Measurements from ENCODE around the gene REPIN1. TPM values are rescaled to one million over a fixed set of nuclear protein-coding genes. Genes with fewer than 3 reads are reported as not detected.

The REPIN1 gene
- polyA plus RNA-seq, 1 of the 3 experiments (the other 2 are of a cell fraction): 91.6 TPM

DNA sequence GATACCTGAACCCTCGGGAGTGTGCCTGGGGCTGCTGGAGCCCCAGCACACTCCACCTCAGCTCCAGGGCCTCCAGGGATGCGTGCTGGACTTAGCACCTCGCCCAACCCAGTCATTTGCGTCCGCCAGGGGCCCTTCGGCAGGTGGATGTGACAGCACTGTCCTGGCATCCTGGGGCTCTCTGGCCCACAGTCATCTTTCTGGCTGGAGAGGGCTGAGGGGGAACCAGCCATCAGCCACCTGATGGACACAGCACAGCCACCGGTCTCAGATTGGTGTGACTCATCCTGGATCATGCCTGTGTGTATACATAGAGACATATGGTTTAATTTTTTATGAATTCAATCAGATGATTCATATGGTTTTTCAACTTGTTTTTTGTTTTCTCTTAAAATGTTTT lies 21.6 kb downstream of the REPIN1 start:
- no peak overlapping the region for H3K9ac ChIP-seq
- peaks cover 3 to 7% of the 10 kb centered on the region in 2 experiments for H3K36me3 ChIP-seq (replicated peaks in 1 of 2; ENCODE audit: control insufficient read depth in 1 of 2, insufficient read depth in 2 of 2, low read length in 1 of 2)
- H4K20me1 ChIP-seq (ENCODE audit: insufficient read depth): no peaks in the 10 kb centered on the region; the same call in 1 of the 2 replicates
- POLR2A ChIA-PET: no interaction called here
- no peak overlapping the region for H3K4me3 ChIP-seq (ENCODE audit: low read depth in 2 of 2, low read length in 1 of 2)
- CTCF ChIA-PET: no interaction called here
- H3K27me3 ChIP-seq (ENCODE audit: insufficient read depth): no peaks in the 10 kb centered on the region
- no peak overlapping the region for H3K27ac ChIP-seq (ENCODE audit: low read depth in 2 of 2, low read length in 1 of 2)
- H3K9me2 ChIP-seq: no peaks in the 10 kb centered on the region
- TF ChIP-seq PBX3 (IDR thresholded peaks at IDR 0.05) (0 out of 2 replicates have a peak, but pooled peaks have one; percentile 17), FOSL2 (IDR thresholded peaks at IDR 0.05; ENCODE audit: borderline replicate concordance, low read depth) (peak; percentile 56; the same call in 1 of the 2 replicates), MXI1 (IDR thresholded peaks at IDR 0.05; ENCODE audit: low read depth, low read length) (no peak), CHD2 (IDR thresholded peaks at IDR 0.05; ENCODE audit: low read length, partially characterized antibody) (no peak), RFX5 (IDR thresholded peaks at IDR 0.05; ENCODE audit: low read length) (no peak), RAD21 (IDR thresholded peaks at IDR 0.05; ENCODE audit: low read length) (no peak), EP300 (IDR thresholded peaks at IDR 0.05; ENCODE audit: borderline replicate concordance in 1 of 2, low read depth in 1 of 2, low read length in 1 of 2) (no peak), TCF12 (IDR thresholded peaks at IDR 0.05) (peak; percentile 73), JUND (IDR thresholded peaks at IDR 0.05) (peak; percentile 52; the same call in 1 of the 2 replicates), ZBTB33 (IDR thresholded peaks at IDR 0.05; ENCODE audit: borderline replicate concordance, low read depth) (no peak), IRF3 (IDR thresholded peaks at IDR 0.05; ENCODE audit: low read depth, low read length) (no peak), REST (IDR thresholded peaks at IDR 0.05; ENCODE audit: low read depth, low read length) (no peak), NFIC (IDR thresholded peaks at IDR 0.05; ENCODE audit: borderline replicate concordance) (no peak), YY1 (IDR thresholded peaks at IDR 0.05; ENCODE audit: low read depth) (no peak)
- H2AFZ ChIP-seq (ENCODE audit: low read depth): no peak overlapping the region
- H3K9me3 ChIP-seq: no peaks in the 10 kb centered on the region
- H3K4me2 ChIP-seq: no peak overlapping the region
- H3K79me2 ChIP-seq (ENCODE audit: insufficient read depth): no peaks in the 10 kb centered on the region; the same call in 1 of the 2 replicates
- no peak for DNase-seq
- 67% methylated on average over 7 of the region's 7 CpGs for WGBS (ENCODE audit: low lambda C conversion rate)
- H3K4me1 ChIP-seq (ENCODE audit: control insufficient read depth in 1 of 2, insufficient read depth in 2 of 2, low read depth in 1 of 2, low read length in 1 of 2): peaks cover 0 to 15% of the 10 kb centered on the region in 2 experiments; a peak in 2 of 4 replicates
- H3F3A ChIP-seq (replicated peaks; ENCODE audit: insufficient read depth): peaks cover 13% of the 10 kb centered on the region
